ENCODE measurements around the gene SLC12A8.

SLC12A8 gene

DNA sequence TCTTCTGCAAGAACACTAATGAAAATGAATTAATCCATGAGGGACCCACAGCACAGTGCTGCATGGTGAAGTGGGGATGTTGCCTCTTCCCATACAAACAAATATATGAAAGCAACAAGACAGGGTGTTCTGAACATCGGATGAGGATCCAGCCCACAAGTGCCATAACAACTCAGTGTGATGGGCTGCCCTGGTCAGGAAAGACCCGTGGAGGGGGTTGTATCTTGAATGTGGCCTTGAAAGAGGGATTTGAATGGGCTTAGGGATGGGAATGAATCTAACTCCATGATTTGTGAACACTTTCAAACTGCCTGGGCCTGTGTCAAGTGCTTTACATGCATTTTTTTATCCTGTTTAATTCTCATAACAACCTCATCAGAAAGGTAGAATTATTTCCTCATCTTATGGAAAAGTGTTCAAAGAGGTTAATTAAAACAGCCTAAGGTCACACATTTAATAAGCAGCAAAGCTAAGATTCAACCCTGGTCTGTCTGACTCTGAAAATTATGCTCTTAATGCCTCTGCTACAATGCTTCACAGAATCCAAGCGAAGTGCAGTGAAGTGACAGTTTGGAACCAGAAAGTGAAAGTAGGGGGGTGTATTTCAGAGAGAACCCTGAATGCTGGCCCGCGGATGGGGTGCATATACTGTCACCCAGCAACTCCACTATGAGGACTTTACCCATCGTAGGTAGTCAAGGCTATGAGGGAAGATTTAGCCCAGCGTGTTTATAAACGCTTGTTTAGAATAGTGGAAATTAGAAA lies 91.1 kb downstream of the SLC12A8 start:
- WGBS, 2 donors (ENCODE audit: extremely low coverage in 2 of 2, insufficient read length in 2 of 2, insufficient replicate concordance in 1 of 2) = no CpG with 5 or more reads among the region's 8 CpGs
- no peak overlapping the region for H2BK5ac ChIP-seq (ENCODE audit: low read length)
- H4K91ac ChIP-seq (ENCODE audit: low read depth, low read length, poor library complexity) = no peak overlapping the region
- peak overlapping the region in 1 of 2 donors; percentile 52 for H3K4me3 ChIP-seq (ENCODE audit: low read length in 2 of 2)
- no peak overlapping the region for H3K9ac ChIP-seq (ENCODE audit: low read depth, low read length, poor library complexity)
- no peaks in the 10 kb centered on the region for H3K36me3 ChIP-seq (replicated peaks in 1 of 2; ENCODE audit: control insufficient read depth in 2 of 2, insufficient read depth in 2 of 2, low read length in 2 of 2)
- no peak overlapping the region for H3K4ac ChIP-seq (ENCODE audit: low read length)
- no peaks in the 10 kb centered on the region for H3K27me3 ChIP-seq (ENCODE audit: control insufficient read depth in 3 of 3, insufficient read depth in 3 of 3, low read depth in 1 of 3, low read length in 3 of 3)
- no peak overlapping the region for H3K14ac ChIP-seq (ENCODE audit: low read length)
- no peak overlapping the region for H3K4me2 ChIP-seq (ENCODE audit: insufficient read depth, low read length, poor library complexity, severe bottlenecking)
- no peak for DNase-seq (ENCODE audit: low spot score)
- H2BK120ac ChIP-seq (ENCODE audit: low read depth, low read length) = no peak overlapping the region
- peak overlapping the region; percentile 81 for H2AFZ ChIP-seq (ENCODE audit: low read length)
- H3K23ac ChIP-seq (ENCODE audit: low read depth, low read length, poor library complexity) = no peak overlapping the region
- no peaks in the 10 kb centered on the region for H3K79me1 ChIP-seq (ENCODE audit: low read depth, low read length)
- no peaks in the 10 kb centered on the region for H3K9me3 ChIP-seq (replicated peaks in 1 of 2; ENCODE audit: control insufficient read depth in 2 of 2, insufficient read depth in 1 of 2, low read depth in 1 of 2, low read length in 2 of 2)
- H3K18ac ChIP-seq (ENCODE audit: low read length) = no peak overlapping the region
- no peak overlapping the region for H4K8ac ChIP-seq (ENCODE audit: low read depth, low read length)
- H2BK12ac ChIP-seq (ENCODE audit: low read length) = no peak overlapping the region
- H2AK5ac ChIP-seq (ENCODE audit: low read depth, low read length) = no peak overlapping the region
- no peak overlapping the region for H2BK15ac ChIP-seq (ENCODE audit: low read length)
- no peak overlapping the region for H3K27ac ChIP-seq (replicated peaks; ENCODE audit: low read length)
- peaks cover 22 to 43% of the 10 kb centered on the region in 2 donors for H3K4me1 ChIP-seq (ENCODE audit: control insufficient read depth in 2 of 2, insufficient read depth in 1 of 2, low read depth in 1 of 2, low read length in 2 of 2)

DNA sequence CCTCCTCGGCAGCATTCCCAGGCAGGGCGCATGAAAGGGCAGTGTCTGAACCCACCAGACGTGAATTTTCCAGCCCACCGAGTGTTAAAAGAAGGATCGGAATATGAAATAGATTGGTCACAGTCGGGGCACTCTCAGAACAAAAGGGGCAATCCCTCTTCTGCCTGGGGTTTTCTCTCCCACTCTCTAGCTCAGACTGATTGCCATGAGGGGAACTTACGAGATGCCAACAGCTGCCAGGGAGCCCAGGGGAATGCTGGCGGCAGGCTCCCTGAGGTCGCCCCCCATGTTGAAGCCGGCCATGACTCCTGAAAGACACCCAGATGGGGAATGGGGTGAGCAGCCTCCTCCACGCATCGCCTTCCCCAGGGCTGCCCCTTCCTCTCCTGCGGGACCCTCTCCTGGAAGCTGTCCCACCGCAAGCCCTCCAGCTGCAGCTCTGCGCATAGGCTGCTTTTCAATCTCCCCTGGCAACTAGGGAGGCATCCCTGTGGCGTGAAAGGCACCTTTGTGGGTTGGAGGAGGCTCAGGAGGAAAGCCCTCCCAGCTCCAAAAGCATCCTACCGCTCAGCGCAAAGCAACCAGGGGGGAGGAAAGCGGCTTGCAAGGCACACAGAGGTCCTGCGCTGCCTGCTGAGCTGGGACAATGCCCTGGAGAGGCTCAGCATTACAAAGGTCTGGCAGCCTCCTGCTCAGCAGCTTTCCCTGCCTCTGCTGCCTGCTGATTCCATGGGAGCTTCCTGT lies 92.0 kb downstream of the SLC12A8 start:
- peak overlapping the region; percentile 52 to 69 for H3K4me3 ChIP-seq (ENCODE audit: low read length in 2 of 2)

DNA sequence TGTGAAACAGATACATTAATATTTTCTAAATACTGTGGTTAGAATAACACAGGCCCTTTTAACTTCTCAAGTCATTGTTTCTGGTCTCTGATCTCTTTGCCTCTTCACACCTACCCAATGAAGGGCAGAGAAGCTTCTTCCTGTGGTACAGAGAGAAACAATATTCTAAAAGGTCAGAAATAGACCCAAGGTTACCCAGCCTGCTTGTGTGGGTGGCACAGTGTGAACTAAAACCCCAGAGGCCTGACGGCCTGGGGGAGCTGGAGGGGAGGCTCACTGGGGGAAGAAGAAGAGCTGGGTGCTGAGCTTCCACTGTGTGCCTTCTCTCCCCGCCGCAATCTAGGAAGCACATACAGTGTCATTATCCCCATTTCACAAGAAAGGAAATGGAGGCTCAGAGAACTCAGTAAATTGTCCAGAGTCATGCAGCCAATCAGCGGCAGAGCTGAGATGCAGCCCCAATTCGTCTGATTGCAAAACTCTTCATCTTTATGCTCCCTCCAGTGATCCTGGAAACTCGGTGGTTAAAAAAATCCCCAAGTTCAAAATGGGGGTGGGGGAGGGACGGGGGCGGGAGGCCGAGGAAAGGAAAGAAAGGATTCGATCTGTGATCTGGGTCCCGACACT lies 92.7 kb downstream of the SLC12A8 start:
- no CpG with 5 or more reads among the region's 11 CpGs for WGBS, 2 donors (ENCODE audit: extremely low coverage in 2 of 2, insufficient read length in 2 of 2, insufficient replicate concordance in 1 of 2)
- H3K27me3 ChIP-seq (ENCODE audit: control insufficient read depth in 3 of 3, insufficient read depth in 3 of 3, low read depth in 1 of 3, low read length in 3 of 3) = no peaks in the 10 kb centered on the region
- no peak overlapping the region for H3K4ac ChIP-seq (ENCODE audit: low read length)
- H3K23ac ChIP-seq (ENCODE audit: low read depth, low read length, poor library complexity) = no peak overlapping the region
- no peak overlapping the region for H4K8ac ChIP-seq (ENCODE audit: low read depth, low read length)
- no peaks in the 10 kb centered on the region for H3K36me3 ChIP-seq (replicated peaks in 1 of 2; ENCODE audit: control insufficient read depth in 2 of 2, insufficient read depth in 2 of 2, low read length in 2 of 2)
- no peak overlapping the region for H3K9ac ChIP-seq (ENCODE audit: low read depth, low read length, poor library complexity)
- peak overlapping the region; percentile 70 for H2BK15ac ChIP-seq (ENCODE audit: low read length)
- H2AK5ac ChIP-seq (ENCODE audit: low read depth, low read length) = no peak overlapping the region
- no peak overlapping the region for H4K91ac ChIP-seq (ENCODE audit: low read depth, low read length, poor library complexity)
- H2AFZ ChIP-seq (ENCODE audit: low read length) = peak overlapping the region; percentile 81
- H2BK120ac ChIP-seq (ENCODE audit: low read depth, low read length) = no peak overlapping the region
- DNase-seq (ENCODE audit: low spot score) = no peak
- peak overlapping the region in 1 of 2 donors; percentile 52 for H3K4me3 ChIP-seq (ENCODE audit: low read length in 2 of 2)
- H2BK12ac ChIP-seq (ENCODE audit: low read length) = no peak overlapping the region
- H3K4me1 ChIP-seq (ENCODE audit: control insufficient read depth in 2 of 2, insufficient read depth in 1 of 2, low read depth in 1 of 2, low read length in 2 of 2) = peaks cover 31 to 51% of the 10 kb centered on the region in 2 donors
- no peak overlapping the region for H3K27ac ChIP-seq (replicated peaks; ENCODE audit: low read length)
- H2BK5ac ChIP-seq (ENCODE audit: low read length) = no peak overlapping the region
- peak overlapping the region; percentile 86 for H3K4me2 ChIP-seq (ENCODE audit: insufficient read depth, low read length, poor library complexity, severe bottlenecking)
- H3K18ac ChIP-seq (ENCODE audit: low read length) = no peak overlapping the region
- H3K9me3 ChIP-seq (replicated peaks in 1 of 2; ENCODE audit: control insufficient read depth in 2 of 2, insufficient read depth in 1 of 2, low read depth in 1 of 2, low read length in 2 of 2) = no peaks in the 10 kb centered on the region
- H3K14ac ChIP-seq (ENCODE audit: low read length) = no peak overlapping the region
- no peaks in the 10 kb centered on the region for H3K79me1 ChIP-seq (ENCODE audit: low read depth, low read length)

More for the DNA sequence above, 92.0 kb downstream of the SLC12A8 start:
- Histone ChIP-seq H3K36me3 (replicated peaks in 1 of 2; ENCODE audit: control insufficient read depth in 2 of 2, insufficient read depth in 2 of 2, low read length in 2 of 2) (no peaks in the 10 kb centered on the region), H2BK12ac (ENCODE audit: low read length) (no peak overlapping the region), H3K4me1 (ENCODE audit: control insufficient read depth in 2 of 2, insufficient read depth in 1 of 2, low read depth in 1 of 2, low read length in 2 of 2) (peaks cover 31 to 50% of the 10 kb centered on the region in 2 donors), H3K79me1 (ENCODE audit: low read depth, low read length) (no peaks in the 10 kb centered on the region), H3K4ac (ENCODE audit: low read length) (no peak overlapping the region), H3K9ac (ENCODE audit: low read depth, low read length, poor library complexity) (peak overlapping the region; percentile 78), H2BK120ac (ENCODE audit: low read depth, low read length) (peak overlapping the region; percentile 52), H2AFZ (ENCODE audit: low read length) (peak overlapping the region; percentile 81), H2BK5ac (ENCODE audit: low read length) (no peak overlapping the region), H3K27me3 (ENCODE audit: control insufficient read depth in 3 of 3, insufficient read depth in 3 of 3, low read depth in 1 of 3, low read length in 3 of 3) (no peaks in the 10 kb centered on the region), H3K23ac (ENCODE audit: low read depth, low read length, poor library complexity) (peak overlapping the region; percentile 38), H2AK5ac (ENCODE audit: low read depth, low read length) (peak overlapping the region; percentile 73), H4K91ac (ENCODE audit: low read depth, low read length, poor library complexity) (no peak overlapping the region), H3K14ac (ENCODE audit: low read length) (peak overlapping the region; percentile 47), H4K8ac (ENCODE audit: low read depth, low read length) (no peak overlapping the region), H2BK15ac (ENCODE audit: low read length) (peak overlapping the region; percentile 70), H3K4me2 (ENCODE audit: insufficient read depth, low read length, poor library complexity, severe bottlenecking) (peak overlapping the region; percentile 86), H3K18ac (ENCODE audit: low read length) (peak overlapping the region; percentile 94), H3K27ac (replicated peaks; ENCODE audit: low read length) (peak overlapping the region; percentile 4), H3K9me3 (replicated peaks in 1 of 2; ENCODE audit: control insufficient read depth in 2 of 2, insufficient read depth in 1 of 2, low read depth in 1 of 2, low read length in 2 of 2) (no peaks in the 10 kb centered on the region)
- DNase-seq (ENCODE audit: low spot score) = peak; percentile 63
- WGBS, 2 donors (ENCODE audit: extremely low coverage in 2 of 2, insufficient read length in 2 of 2, insufficient replicate concordance in 1 of 2) = no CpG with 5 or more reads among the region's 20 CpGs

DNA sequence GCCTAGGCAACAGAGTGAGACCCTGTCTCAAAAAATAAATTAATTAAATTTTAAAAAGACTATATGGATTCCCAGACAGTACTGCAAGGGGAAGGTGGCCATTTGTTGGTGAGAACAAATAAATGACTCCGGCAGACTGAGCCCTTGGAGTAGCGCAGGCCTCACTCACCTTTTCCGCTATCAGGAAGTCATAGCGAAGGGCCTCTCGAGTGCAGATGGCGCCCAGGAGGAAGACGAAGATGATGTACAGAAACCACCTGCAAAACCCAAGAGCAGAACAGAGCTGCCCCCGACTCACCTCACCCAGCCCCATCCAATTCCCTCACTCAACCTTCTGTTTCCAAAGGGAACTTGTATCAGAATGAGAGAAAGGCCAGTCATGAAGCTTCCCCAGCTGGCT lies 93.9 kb downstream of the SLC12A8 start:
- Histone ChIP-seq H2BK15ac (ENCODE audit: low read length) (no peak overlapping the region), H3K23ac (ENCODE audit: low read depth, low read length, poor library complexity) (no peak overlapping the region), H2AFZ (ENCODE audit: low read length) (no peak overlapping the region), H2BK5ac (ENCODE audit: low read length) (no peak overlapping the region), H2AK5ac (ENCODE audit: low read depth, low read length) (no peak overlapping the region), H3K79me1 (ENCODE audit: low read depth, low read length) (no peaks in the 10 kb centered on the region), H2BK12ac (ENCODE audit: low read length) (no peak overlapping the region), H3K14ac (ENCODE audit: low read length) (no peak overlapping the region), H3K4me3 (ENCODE audit: low read length in 2 of 2) (no peak overlapping the region), H4K91ac (ENCODE audit: low read depth, low read length, poor library complexity) (no peak overlapping the region), H3K9me3 (replicated peaks in 1 of 2; ENCODE audit: control insufficient read depth in 2 of 2, insufficient read depth in 1 of 2, low read depth in 1 of 2, low read length in 2 of 2) (no peaks in the 10 kb centered on the region), H3K9ac (ENCODE audit: low read depth, low read length, poor library complexity) (no peak overlapping the region), H3K4me2 (ENCODE audit: insufficient read depth, low read length, poor library complexity, severe bottlenecking) (no peak overlapping the region), H3K4me1 (ENCODE audit: control insufficient read depth in 2 of 2, insufficient read depth in 1 of 2, low read depth in 1 of 2, low read length in 2 of 2) (peaks cover 31 to 46% of the 10 kb centered on the region in 2 donors), H3K4ac (ENCODE audit: low read length) (no peak overlapping the region), H3K18ac (ENCODE audit: low read length) (no peak overlapping the region), H3K36me3 (replicated peaks in 1 of 2; ENCODE audit: control insufficient read depth in 2 of 2, insufficient read depth in 2 of 2, low read length in 2 of 2) (no peaks in the 10 kb centered on the region), H3K27ac (replicated peaks; ENCODE audit: low read length) (no peak overlapping the region), H3K27me3 (ENCODE audit: control insufficient read depth in 3 of 3, insufficient read depth in 3 of 3, low read depth in 1 of 3, low read length in 3 of 3) (no peaks in the 10 kb centered on the region), H2BK120ac (ENCODE audit: low read depth, low read length) (no peak overlapping the region), H4K8ac (ENCODE audit: low read depth, low read length) (no peak overlapping the region)
- no CpG with 5 or more reads among the region's 8 CpGs for WGBS, 2 donors (ENCODE audit: extremely low coverage in 2 of 2, insufficient read length in 2 of 2, insufficient replicate concordance in 1 of 2)
- no peak for DNase-seq (ENCODE audit: low spot score)

Data from neuronal stem cell (in vitro differentiated cells).